SJCRH30 (cell line): ENCODE measurements around the gene SUV39H1. TPM values are rescaled to one million over a fixed set of nuclear protein-coding genes. Genes with fewer than 3 reads are reported as not detected.

Experiments used
- DNase-seq, 2 experiments: peaks; one replicate each; pipeline ENCODE4 v3.0.0-alpha.2; 2015 to 2020
- H3K27ac ChIP-seq: fragments of 250-450 bp; sonication (Bioruptor Pico); 2 replicates; pipeline ENCODE4 v1.5.1; 2020; ENCODE audit warnings: mild to moderate bottlenecking, moderate library complexity
- H3K27me3 ChIP-seq: fragments of 250-450 bp; sonication (Bioruptor Pico); 2 replicates; pipeline ENCODE4 v1.5.1; 2020; ENCODE audit warnings: mild to moderate bottlenecking, moderate library complexity
- H3K36me3 ChIP-seq: fragments of 250-450 bp; sonication (Bioruptor Pico); 2 replicates; pipeline ENCODE4 v1.5.1; 2020; ENCODE audit warnings: mild to moderate bottlenecking, moderate library complexity
- H3K4me1 ChIP-seq: fragments of 250-450 bp; sonication (Bioruptor Pico); 2 replicates; pipeline ENCODE4 v1.5.1; 2020; ENCODE audit warnings: mild to moderate bottlenecking, moderate library complexity
- H3K4me3 ChIP-seq: fragments of 250-450 bp; sonication (Bioruptor Pico); 2 replicates; pipeline ENCODE4 v1.5.1; 2020; ENCODE audit warnings: mild to moderate bottlenecking, moderate library complexity
- H3K9me3 ChIP-seq: fragments of 250-450 bp; sonication (Bioruptor Pico); replicated peaks from 2 replicates; pipeline ENCODE4 v1.5.1; 2020; ENCODE audit warnings: mild to moderate bottlenecking, moderate library complexity
- total RNA-seq: library from RNA; depleted of rRNA; stranded (reverse); fragments of >200 nt; shearing (Covaris generic); gene quantifications from 2 replicates; pipeline ENCODE4 v1.2.3, GENCODE V29; 2014; rRNA removed

Gene SUV39H1
- total RNA-seq, 1 experiment from 2014 or later: 10.2 TPM

DNA sequence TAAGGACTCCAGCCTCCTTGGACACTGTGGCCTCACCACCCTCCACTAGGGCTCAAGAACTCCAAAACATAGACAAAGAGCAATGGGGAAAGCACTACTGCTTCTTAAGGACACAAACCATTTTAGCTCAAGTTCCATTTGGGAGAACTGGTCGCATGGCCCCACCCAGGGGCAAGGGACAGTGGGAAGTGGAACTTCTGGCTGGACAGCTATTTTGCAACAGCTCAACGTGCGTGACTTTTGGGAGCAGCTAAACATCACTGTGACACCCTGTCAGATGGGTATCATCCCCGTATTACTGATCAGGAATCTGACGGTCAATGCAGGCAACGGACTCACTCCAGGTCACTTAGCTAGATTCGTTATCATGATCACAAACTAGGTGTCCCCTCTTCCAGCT lies 56.0 kb downstream of the SUV39H1 start:
- no peaks in the 10 kb centered on the region for H3K4me1 ChIP-seq
- no peak overlapping the region for H3K27ac ChIP-seq

DNA sequence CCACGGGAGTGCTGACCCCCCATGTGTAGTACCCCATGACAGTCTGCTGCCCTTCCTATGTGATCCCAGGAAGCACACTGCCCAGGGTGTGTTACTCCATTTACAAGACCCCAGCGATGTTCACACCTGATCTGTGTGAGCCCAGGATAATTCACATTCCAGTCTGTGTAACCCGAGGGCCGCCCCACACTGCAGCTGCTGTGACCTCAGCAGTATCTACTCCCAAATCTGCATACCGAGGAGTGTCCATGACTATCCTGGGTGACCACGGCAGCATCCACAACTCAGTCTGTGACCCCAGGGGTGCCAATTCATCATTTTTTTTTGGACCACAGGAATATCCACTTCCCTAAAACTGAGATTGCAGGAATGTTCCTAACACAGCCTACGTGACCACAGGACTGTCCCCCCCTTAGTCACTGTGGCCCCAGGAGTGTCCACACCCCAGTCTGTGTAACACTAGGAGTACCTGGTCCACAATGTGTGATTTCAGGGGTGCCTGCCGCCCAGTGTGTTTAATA lies 57.2 kb downstream of the SUV39H1 start:
- Histone ChIP-seq H3K36me3 (no peaks in the 10 kb centered on the region), H3K4me3 (no peak overlapping the region), H3K27ac (no peak overlapping the region), H3K4me1 (no peaks in the 10 kb centered on the region), H3K27me3 (no peaks in the 10 kb centered on the region), H3K9me3 (no peaks in the 10 kb centered on the region)
- peak in 1 of 2 experiments; percentile 7 for DNase-seq

More for the DNA sequence above, 56.0 kb downstream of the SUV39H1 start:
- H3K36me3 ChIP-seq: no peaks in the 10 kb centered on the region
- H3K4me3 ChIP-seq: no peak overlapping the region
- H3K9me3 ChIP-seq: no peaks in the 10 kb centered on the region
- DNase-seq: no peak
- no peaks in the 10 kb centered on the region for H3K27me3 ChIP-seq

DNA sequence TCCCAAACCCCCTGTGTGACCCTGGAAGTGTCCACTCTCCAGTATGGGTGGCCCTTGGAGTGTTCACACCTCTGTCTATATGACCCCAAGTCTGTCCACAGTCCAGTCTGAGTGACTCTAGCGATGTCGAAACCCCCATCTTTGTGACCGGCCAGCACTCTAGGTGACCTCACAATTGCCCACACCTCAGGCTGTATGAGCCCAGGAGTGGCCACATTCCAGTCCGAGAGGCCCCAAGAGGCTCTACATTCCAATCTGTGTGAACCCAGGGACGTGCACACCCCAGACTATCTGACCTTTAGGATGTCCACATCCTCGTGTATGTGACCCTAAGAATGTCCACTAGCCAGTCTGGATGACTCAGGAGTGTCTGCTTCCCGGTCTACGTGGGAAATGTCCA lies 57.7 kb downstream of the SUV39H1 start:
- DNase-seq: no peak
- H3K27ac ChIP-seq: no peak overlapping the region
- H3K4me1 ChIP-seq: no peaks in the 10 kb centered on the region
- H3K4me3 ChIP-seq: no peak overlapping the region
- no peaks in the 10 kb centered on the region for H3K9me3 ChIP-seq
- no peaks in the 10 kb centered on the region for H3K36me3 ChIP-seq
- H3K27me3 ChIP-seq: no peaks in the 10 kb centered on the region

Other genes starting within 250 kb of the SUV39H1 start
- 13.8 and 15.4 TPM in 2 replicates for gene SLC38A5, start 226.5 kb upstream of the SUV39H1 start, total RNA-seq
- gene FTSJ1, start 220.5 kb upstream of the SUV39H1 start, total RNA-seq: 28.0 and 29.4 TPM in 2 replicates
- gene PORCN, start 187.7 kb upstream of the SUV39H1 start, total RNA-seq: 6.2 and 9.8 TPM in 2 replicates
- 61.7 and 71.9 TPM in 2 replicates for gene EBP, start 174.9 kb upstream of the SUV39H1 start, total RNA-seq
- 4.3 and 4.6 TPM in 2 replicates for gene TBC1D25, start 157.0 kb upstream of the SUV39H1 start, total RNA-seq
- 117 and 135 TPM in 2 replicates for gene RBM3, start 122.2 kb upstream of the SUV39H1 start, total RNA-seq
- 19.9 and 23.6 TPM in 2 replicates for gene WDR13, start 99.2 kb upstream of the SUV39H1 start, total RNA-seq
- not detected in 2 replicates for gene WAS, start 12.9 kb upstream of the SUV39H1 start, total RNA-seq
- not detected in 2 replicates for gene GLOD5, start 65.0 kb downstream of the SUV39H1 start, total RNA-seq
- gene GATA1, start 89.9 kb downstream of the SUV39H1 start, total RNA-seq: not detected in 2 replicates
- gene HDAC6, start 105.3 kb downstream of the SUV39H1 start, total RNA-seq: 31.5 and 47.2 TPM in 2 replicates
- not detected in 2 replicates for gene ERAS, start 129.8 kb downstream of the SUV39H1 start, total RNA-seq
- not detected in 2 replicates for gene PCSK1N, start 138.9 kb downstream of the SUV39H1 start, total RNA-seq
- 43.5 and 51.1 TPM in 2 replicates for gene TIMM17B, start 201.0 kb downstream of the SUV39H1 start, total RNA-seq
- gene PQBP1, start 201.2 kb downstream of the SUV39H1 start, total RNA-seq: 52.3 and 52.4 TPM in 2 replicates
- gene SLC35A2, start 214.9 kb downstream of the SUV39H1 start, total RNA-seq: 12.6 and 16.0 TPM in 2 replicates
- gene PIM2, start 222.3 kb downstream of the SUV39H1 start, total RNA-seq: 6.8 and 8.0 TPM in 2 replicates